ENCODE data around the gene GALNT6. TPM values are rescaled to one million over a fixed set of nuclear protein-coding genes. Genes with fewer than 3 reads are reported as not detected.

The GALNT6 gene
- total RNA-seq, 6 experiments from 2014 or later: 0.55 to 3.3 (median 1.3) TPM

GRCh38 chr12:51424662-51425539 is 33.7 kb upstream of the GALNT6 start, which contains the start of gene SLC4A8:
Gene SLC4A8 (plus strand): TSS chr12:51424831. CDS start chr12:51424988, 157 bp downstream.
- TF ChIP-seq POLR2A (IDR thresholded peaks at IDR 0.05) (no peak), CTCF (IDR thresholded peaks at IDR 0.05) (peak; percentile 63 to 72 (median 69))
- Histone ChIP-seq H3K4me3 (peak within 1 kb of the TSS; percentile 26 to 37 (median 36)), H3K36me3 (no peaks in the 10 kb centered on the region), H3K4me1 (peaks cover 0 to 1% (median 0%) of the 10 kb centered on the region in 4 donors), H3K27ac (no peak within 1 kb of the TSS), H3K9me3 (no peaks in the 10 kb centered on the region), H3K27me3 (peaks cover 0 to 4% of the 10 kb centered on the region in 2 donors)
- DNase-seq (peak; percentile 60 to 74 (median 65)), ATAC-seq (peak; percentile 88 to 91 (median 90))
- intact Hi-C loops (cut with DNase I): loop anchor here (5.0 to 10.0 kb wide), 4 partner anchors 100 to 400 kb away; no protein-coding TSS in a partner anchor
- WGBS (ENCODE audit: insufficient coverage, low coverage, low lambda C conversion rate, missing lambda C conversion rate): 11% methylated on average over 15 of the region's 73 CpGs

DNA sequence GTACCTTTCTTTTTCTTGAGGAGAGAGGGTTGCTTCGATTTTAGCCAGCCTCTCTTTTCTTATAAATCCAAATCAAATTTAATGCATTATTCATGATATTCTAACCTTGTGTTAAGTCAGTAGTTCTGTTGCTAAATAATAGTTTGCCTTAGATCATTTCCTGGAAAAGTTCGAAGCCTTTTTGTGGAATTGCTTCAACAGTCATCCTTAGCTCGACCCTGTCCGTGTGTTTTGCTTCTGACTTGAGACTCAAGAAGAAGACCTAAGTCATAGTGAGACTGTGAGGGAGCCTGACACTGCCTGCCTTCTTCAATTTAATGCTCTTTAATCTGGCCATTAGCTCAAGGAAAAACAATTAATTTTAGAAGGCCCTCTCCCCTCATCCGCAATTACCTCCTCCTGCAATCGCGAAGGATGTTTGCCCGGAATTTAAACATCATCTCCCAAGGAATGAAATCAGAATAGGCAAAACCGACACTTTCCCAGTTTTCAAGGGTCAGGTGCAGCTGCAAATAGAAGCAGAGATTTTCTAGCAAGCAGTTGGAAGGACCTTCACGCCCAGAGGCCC is 33.0 kb upstream of the GALNT6 start:
- TF ChIP-seq CTCF (IDR thresholded peaks at IDR 0.05) (no peak), POLR2A (IDR thresholded peaks at IDR 0.05) (no peak)
- Histone ChIP-seq H3K4me1 (no peaks in the 10 kb centered on the region), H3K36me3 (no peaks in the 10 kb centered on the region), H3K27ac (no peak overlapping the region), H3K4me3 (no peak overlapping the region), H3K9me3 (no peaks in the 10 kb centered on the region), H3K27me3 (peaks cover 0 to 4% of the 10 kb centered on the region in 2 donors)
- DNase-seq (no peak), ATAC-seq (no peak)
- 23% methylated on average over 9 of the region's 10 CpGs for WGBS (ENCODE audit: insufficient coverage, low coverage, low lambda C conversion rate, missing lambda C conversion rate)
- intact Hi-C loops (cut with DNase I): loop anchor here (5.0 to 10.0 kb wide), 3 partner anchors 101 to 401 kb away; no protein-coding TSS in a partner anchor

- DNase-seq (peak in 2 of 3 donors; percentile 21 to 49), ATAC-seq (peak; percentile 81 to 90 (median 88))
- Histone ChIP-seq H3K27ac (no peak overlapping the region), H3K4me1 (no peaks in the 10 kb centered on the region), H3K9me3 (no peaks in the 10 kb centered on the region), H3K4me3 (no peak overlapping the region), H3K36me3 (no peaks in the 10 kb centered on the region), H3K27me3 (peaks cover 0 to 4% of the 10 kb centered on the region in 2 donors)
- WGBS (ENCODE audit: insufficient coverage, low coverage, low lambda C conversion rate, missing lambda C conversion rate): 63% methylated on average over 5 of the region's 5 CpGs
- intact Hi-C loops (cut with DNase I): loop anchor here (5.0 to 10.0 kb wide), 3 partner anchors 103 to 403 kb away; no protein-coding TSS in a partner anchor
- TF ChIP-seq POLR2A (IDR thresholded peaks at IDR 0.05) (no peak), CTCF (IDR thresholded peaks at IDR 0.05) (peak; percentile 56 to 75 (median 70))
Measured at GRCh38 chr12:51421266-51421884, 30.2 kb upstream of the GALNT6 start.

GRCh38 chr12:51419425-51420193 is 28.4 kb upstream of the GALNT6 start:
- intact Hi-C loops (cut with DNase I): loop anchor here (5.0 to 10.0 kb wide), 3 partner anchors 105 to 405 kb away; no protein-coding TSS in a partner anchor
- Histone ChIP-seq H3K27ac (no peak overlapping the region), H3K9me3 (no peaks in the 10 kb centered on the region), H3K36me3 (no peaks in the 10 kb centered on the region), H3K4me3 (no peak overlapping the region), H3K4me1 (no peaks in the 10 kb centered on the region), H3K27me3 (peaks cover 0 to 2% of the 10 kb centered on the region in 2 donors)
- 45% methylated on average over 8 of the region's 11 CpGs for WGBS (ENCODE audit: insufficient coverage, low coverage, low lambda C conversion rate, missing lambda C conversion rate)
- DNase-seq (no peak), ATAC-seq (no peak)
- TF ChIP-seq POLR2A (IDR thresholded peaks at IDR 0.05) (no peak), CTCF (IDR thresholded peaks at IDR 0.05) (no peak)
